Stimulated activated naive CD4-positive, alpha-beta T cell (primary cell): ENCODE measurements around the gene FPR1.
"Not testable (repeated sequence)": the region's sequence is repeated elsewhere in the genome, so short reads cannot be mapped to it uniquely, and the experiment has no call there.

Experiments
- DNase-seq, 6 experiments: peaks; one replicate each; lab custom pipeline; 2025; lab: John Stamatoyannopoulos, UW

Gene FPR1

DNA sequence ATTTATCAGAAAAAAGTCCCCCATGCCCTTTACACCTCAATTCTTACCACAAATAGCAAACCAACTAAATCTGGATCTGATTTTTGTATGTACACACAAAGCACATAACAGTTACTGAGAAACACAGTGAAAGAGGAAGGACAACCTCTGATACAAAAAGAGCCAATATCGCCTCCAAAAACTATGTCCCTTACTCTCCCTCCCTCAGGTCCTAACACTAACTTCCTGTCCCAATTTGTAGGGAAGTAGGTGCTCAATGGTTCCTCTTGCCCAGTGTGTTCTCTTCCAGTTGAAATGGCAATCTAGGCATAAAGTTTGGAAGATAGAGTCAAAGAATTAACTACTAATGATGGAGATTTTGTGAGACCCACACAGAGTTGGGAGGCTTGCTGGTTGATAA lies 27.5 kb upstream of the FPR1 start:
- DNase-seq: no peak

DNA sequence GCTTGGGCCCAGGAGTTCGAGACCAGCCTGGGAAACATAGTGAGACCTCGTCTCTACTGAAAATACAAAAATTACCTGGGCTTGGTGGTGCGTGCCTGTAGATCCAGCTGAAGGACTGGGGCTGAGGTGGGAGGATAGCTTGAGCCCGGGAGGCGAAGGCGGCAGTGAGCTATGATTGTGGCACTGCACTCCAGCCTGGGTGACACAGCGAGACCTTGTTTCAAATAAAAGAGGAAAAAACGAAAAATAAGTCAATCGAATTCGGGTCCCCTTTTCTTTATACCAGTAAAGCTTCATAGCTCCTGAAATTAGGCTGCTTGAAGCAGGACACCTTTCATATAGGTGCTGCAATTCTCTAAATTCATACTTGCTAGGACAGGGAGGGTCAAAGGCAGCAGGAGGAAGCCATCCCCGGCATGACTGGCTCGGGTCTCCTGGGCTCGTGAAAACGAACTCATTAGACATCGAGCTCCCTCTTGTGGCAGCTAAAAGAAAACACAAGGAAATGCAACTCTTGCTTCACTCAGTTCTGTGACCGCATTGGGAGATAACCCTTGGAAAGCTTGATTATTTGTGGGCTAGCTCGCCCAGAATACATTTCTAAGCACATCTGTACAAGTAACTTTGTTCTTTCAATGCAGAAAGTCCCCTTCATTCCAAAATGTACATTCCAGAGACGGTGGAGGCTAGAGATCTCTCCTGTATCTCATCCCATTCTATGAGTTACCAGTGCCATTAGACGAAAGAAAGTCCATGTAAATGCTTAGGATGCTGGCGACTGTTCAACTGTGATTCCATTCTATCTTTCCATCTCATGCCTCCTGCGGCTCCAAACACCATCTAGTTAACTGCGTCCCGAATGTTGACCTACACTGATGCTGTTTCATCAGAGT lies 26.1 kb upstream of the FPR1 start:
- peak; percentile 2 to 54 (median 12) for DNase-seq

DNA sequence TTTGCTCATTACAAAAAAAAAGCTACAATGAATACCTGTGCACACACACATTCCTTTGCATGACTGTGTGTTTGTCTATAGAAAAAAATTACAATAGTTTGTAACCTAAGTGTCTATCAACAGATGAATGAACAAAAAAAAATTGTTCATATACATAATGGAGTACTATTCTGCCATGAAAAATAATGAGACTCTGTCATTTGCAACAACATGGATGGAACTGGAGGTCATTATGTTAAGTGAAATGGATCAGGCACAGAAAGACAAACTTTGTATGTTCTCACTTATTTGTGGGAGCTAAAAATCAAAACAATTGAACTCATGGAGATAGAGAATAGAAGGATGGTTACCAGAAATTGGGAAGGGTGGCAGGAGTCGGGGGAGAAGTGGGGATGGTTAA lies 24.9 kb upstream of the FPR1 start:
- DNase-seq: not testable (repeated sequence)

DNA sequence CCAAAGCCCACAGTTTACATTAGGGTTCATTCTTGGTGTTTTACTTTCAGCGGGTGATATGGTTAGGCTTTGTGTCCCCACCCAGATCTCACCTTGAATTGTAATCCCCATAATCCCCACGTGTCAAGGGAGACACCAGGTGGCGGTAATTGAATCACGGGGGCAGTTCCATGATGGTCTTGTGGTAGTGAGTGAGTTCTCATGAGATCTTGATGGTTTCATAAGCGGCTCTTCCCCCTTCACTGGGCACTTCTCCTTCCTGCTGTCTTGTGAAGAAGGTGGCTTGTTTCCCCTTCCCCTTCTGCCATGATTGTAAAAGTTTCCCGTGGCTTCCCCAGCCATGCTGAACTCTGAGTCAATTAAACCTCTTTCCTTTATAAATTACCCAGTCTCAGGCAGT lies 21.3 kb upstream of the FPR1 start:
- DNase-seq: no peak

DNA sequence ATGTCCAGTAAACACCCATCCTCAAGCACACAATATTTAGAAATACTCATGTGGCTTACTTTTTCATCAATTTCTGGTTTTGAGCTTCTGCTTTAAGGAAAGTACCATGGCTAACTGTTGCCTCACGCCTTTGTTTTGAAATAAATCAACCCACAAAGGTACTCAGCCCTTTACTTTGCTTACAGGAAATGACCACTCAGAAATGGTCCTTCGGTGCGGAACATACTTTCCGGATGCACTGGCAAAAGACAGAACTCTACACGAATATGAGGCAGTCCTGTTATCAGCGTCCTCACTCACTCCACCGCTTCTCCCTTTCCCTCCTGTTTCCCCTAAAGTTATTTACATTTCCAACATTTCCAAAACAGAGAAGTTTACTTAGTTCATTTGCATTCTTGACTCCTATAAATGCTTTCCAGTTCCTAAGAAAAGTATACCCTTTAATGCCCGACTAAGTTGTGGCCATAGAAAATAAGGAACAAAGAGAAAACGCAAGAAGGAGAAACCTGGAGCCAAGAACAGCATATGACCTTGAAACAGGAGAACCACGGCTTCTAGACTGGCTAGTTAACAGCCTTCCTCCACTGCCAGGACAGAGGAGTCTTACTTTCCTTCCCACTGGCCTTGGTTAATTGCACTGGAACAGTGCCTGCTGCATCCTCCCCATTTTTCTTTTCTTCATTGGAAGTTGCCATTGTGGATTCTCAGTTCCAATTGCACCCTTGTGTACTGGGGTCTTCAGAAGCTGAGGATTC lies 19.9 kb upstream of the FPR1 start:
- DNase-seq: no peak

DNA sequence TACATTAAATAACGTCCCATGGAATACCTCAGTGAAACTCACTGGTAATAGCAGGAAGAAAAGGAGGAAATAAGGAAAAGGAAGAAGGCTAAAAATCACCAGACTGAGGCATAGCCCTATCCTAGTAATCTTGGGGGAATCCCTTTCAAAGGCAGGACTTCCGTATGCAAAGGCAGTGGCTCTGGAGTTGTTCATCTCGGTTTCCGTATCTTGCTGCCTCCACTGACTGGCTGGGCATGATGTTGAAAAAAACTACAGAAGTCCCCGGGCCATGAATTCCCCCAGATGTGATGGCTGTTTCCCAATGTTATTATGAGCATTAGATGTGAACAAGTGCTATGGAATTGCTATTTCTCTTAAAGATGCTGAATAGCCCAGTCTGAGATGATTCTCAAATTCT lies 14.8 kb upstream of the FPR1 start:
- no peak for DNase-seq

DNA sequence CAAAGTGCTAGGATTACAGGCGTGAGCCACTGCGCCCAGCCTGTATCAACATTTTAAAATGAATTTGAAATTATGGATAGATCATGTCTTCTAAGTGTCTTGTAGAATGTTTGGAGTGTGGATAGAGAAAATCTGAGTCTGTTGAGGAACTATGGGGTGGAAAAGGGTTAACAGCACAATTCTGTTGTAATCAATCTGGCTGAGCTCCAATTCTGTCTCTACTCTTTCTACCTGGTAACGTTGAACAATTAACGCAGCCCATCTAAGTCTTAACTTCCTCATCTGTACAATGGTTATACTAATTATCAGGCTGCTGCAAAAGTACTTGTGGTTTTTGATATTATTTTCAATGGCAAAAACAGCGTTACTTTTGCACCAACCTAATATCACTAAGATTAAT lies 13.4 kb upstream of the FPR1 start:
- no peak for DNase-seq

DNA sequence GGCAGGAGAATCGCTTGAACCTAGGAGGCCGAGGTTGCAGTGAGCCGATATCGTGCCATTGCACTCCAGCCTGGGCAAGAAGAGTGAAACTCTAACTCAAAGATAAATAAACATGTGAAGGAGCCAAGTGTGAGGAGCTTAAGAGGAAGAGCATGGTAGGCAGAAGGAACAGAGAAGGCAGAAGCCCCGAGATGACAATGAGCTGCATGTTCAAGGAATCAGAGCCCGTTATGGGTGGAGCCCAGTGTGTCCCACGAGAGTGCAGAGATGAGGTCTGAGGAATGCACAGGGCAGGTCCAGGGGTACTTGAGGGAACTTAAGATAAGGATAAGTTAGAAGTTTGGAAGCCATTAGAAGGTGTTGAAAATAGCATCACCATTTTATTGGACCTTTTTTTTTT lies 10.0 kb upstream of the FPR1 start:
- DNase-seq: no peak

DNA sequence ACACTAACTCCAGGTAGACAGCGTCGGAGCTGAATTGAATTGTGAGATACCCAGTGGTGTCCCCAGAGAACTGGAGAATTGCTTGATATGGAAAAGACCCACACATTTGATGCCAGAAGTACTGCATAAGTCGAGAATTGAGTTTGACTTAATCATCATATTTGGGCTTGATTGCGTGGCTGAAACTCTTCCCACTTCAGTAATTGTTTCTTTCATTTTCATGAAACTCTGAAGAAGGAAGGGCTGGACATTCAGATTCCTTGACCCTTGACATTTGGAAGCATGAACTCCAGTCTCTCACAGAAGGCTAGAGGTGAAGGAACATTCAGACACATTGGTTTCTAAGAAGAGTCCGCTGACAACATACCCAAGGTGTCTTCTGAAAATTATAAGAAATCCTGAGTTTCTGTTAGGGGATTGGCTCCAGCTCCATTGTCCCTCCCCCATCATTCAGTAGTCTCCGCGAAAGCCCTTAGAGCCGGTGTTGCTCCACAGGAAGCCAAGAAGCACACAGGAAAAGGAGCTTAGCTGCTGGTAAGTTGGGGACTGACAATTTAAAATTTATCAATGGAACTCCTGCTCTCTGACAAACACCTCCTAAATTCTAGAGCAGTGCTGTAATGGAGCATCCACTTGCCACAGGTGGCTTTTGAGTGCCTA lies 9.1 kb upstream of the FPR1 start, which contains the start of gene FPR2:
Gene FPR2 (plus strand): TSS at position 484 of the 660 bp plus-strand sequence. CDS start 7,479 bp downstream, outside the sequence.
- no peak for DNase-seq

DNA sequence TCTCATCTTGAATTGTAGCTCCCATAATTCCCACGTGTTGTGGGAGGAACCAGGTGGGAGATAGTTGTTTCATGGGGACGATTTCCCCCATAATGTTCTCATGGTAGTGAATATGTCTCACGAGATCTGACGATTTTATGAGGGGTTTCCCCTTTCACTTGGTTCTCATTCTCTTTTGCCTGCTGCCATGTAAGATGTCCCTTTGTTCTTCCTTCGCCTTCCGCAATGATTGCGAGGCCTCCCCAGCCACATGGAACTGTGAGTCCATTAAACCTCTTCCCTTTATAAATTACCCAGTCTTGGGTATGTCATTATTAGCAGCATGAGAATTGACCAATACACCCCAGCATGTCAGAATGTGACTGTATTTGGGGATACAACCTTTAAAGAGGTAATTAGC lies 3.9 kb upstream of the FPR1 start:
- no peak for DNase-seq

DNA sequence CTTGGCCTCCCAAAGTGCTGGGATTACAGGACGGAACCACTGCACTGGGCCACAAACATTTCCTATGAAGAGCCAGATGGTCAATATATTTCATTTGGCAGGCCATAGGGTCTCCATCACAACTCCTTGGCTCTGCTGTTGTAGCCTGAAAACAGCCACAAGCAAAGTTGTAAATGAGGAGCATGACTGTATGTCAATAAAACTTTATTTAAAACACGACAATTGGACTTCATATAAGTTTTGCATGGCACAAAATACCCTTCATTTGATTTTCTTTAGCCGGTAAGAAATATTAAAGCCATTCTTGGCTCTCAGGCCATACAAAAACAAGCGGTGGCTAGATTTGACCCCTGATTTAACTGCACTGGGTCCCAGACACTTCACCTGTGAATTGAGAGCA lies 3.1 kb upstream of the FPR1 start:
- DNase-seq: no peak

DNA sequence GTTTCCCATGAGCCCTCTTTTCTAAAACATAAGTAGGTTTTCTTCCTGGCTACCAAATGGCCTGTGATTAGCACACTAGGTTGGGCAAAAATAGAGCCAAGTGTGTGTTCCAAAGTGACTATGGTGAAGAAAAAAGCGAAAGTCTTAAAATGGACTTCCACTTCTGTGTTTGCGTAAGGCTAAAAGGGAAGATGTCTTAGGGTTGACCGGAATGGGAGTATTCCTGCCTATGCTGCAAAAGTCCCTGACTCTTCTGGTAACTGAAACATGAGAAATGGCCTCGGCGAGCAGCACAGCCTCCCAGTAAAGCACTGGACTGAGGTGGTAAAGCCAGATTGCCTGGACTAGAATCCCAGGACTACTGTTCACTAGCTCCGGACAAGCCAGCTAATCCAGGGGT lies 2.4 kb upstream of the FPR1 start:
- DNase-seq: no peak

DNA sequence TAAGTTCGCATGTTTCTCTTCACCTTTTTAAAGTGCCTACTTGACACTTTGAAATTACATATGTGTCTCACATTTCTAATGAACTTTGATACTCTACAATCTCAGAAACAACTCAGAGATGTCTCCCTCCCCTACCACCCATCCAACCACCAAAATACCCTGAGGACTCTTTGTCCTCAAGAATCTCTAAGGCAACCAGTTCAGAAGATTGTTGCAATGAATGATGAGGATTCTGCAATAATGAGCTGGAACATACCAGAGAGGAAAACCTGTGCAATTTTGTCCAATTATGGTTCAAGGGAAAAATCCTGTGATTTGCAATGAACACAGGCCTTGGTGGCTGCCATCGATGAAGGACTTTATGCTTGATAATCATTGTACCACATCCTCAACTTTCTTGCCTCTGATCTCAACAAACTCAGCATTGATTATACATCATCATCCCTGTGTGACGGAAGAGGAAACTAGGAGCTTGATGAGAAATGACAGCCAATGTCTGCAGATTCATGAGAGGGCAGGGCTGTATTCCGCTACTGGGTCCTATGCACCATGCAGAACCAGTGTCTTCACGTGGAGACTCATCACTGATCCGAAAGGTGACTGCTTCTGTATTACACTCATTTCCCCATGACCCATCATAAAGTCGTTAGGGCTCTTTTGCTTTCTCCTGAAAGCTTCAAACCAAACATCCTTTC lies 1.1 kb downstream of the FPR1 start:
- no peak for DNase-seq

DNA sequence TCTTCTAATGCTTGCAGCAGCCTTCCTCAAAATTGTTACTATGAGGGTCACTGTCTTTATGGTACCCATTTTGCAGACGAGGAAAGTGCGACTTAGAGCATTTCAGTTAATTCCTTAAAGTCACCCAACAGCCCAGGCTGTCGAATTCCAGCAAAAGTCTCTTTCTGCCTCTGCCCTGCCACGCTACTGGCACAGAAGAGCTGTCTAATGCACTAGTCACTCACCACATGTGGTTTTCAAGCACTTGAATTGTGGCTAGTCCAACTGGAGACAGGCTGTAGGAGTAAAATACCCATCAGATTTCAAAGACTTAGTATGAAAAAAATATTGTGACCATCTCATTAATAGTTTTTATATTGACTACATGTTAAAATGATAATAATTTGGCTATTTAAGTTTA lies 1.7 kb downstream of the FPR1 start:
- DNase-seq: no peak

DNA sequence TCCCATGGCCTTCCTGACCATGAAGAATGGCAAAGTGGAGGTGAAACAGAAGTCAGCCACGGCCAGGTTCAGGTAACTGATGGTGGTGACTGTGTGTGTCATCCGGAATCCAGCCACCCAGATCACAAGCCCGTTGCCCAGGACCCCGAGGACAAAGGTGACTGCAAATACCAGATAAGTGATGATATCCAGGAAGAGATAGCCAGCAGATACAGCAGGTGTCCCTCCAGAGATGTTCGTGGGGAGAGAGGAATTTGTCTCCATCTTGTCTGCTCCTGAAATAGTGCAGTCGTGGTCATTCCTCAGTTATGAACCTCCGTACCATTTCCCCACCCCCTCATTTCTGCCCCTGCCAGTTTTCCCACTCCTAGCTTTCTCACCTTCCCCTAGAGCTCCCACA lies 4.9 kb downstream of the FPR1 start:
- DNase-seq: no peak

DNA sequence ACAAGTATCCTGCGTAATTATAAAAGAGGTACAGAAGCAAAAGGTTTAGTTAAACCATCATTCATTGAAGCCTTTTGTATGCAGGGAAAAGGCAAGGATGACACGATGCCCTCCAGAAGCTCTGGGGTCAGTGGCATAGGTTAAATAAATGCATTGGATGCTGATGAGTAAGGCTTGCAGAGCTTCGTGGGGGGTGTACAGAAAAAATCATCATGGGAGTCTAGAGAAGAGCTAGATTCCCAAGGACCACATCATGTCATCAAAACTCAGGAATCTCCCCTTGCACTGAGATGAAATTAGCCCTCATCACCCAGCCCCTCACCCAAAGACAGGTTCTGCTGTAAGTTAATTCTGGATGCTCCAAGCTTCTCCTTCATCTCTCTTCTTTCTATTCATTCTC lies 8.3 kb downstream of the FPR1 start:
- DNase-seq: no peak

DNA sequence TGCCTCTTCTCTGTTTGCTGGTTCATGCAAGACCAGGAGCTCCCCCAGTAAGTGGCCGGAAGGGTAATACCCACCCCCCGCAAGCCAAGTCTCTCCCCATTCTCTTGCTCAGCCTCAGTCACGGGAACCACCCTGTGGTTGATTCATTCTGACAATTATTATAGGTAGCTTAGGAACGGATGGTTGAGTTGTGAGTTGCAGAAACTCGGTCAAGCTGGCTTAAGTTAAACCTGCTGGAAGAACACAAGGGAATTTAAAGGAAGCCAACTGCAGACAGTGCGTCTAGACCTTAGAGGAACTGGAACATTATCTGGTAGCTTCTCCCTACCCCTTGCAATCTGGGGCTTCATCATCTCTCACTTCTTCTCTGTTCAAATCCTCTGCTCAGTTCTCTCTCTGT lies 8.9 kb downstream of the FPR1 start:
- no peak for DNase-seq

DNA sequence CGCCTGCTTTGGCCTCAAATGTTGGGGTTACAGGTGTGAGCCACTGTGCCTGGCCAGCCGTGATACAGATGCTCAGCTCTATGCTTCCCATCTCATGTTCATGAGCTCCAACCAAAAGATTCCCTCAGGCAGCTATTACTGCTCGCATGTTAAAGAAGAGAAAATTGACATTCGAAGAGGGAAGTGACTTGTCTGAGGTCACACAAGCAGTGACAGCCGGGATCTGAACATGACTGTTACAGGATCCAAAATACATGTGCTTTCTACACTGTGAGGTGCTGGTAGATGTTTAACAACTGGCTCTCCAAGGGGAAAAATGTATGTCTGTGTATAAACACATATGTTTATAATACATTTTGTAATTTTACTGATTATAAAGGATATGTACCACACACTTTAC lies 11.3 kb downstream of the FPR1 start:
- no peak for DNase-seq

DNA sequence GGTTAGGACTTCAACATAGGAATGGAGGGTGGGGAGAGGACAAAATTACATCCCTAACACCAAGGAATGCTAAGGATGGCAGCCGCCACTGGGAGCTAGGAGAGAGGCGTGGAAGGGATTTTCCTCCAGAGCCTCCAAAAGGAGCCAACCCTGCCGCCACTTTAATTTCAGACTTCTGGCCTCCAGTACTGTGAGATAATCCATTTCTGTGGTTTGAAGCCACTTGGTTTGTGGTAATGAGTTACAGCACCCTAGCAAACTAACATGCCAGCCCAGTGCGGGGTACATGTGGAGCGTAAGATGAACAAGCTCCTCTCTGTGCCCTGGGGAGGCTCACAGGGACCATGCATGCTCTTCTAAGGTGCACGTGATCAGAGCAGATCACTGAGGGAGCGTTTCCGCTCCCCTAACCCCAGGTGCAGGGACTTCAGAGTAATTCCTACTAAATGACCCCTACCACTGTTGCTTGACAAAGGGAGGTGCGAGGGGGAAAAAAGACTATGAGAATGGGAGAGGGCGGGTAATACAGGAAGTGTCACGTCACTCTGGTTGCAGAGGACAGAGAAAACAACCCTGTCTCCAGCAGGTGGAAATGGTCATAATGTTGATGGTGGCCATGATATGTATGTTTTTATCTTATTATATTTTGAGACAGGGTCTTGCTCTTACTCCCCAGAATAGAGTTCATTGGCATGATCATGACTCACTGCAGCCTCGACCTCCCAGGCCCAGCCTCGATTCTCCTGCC lies 12.0 kb downstream of the FPR1 start:
- no peak for DNase-seq

DNA sequence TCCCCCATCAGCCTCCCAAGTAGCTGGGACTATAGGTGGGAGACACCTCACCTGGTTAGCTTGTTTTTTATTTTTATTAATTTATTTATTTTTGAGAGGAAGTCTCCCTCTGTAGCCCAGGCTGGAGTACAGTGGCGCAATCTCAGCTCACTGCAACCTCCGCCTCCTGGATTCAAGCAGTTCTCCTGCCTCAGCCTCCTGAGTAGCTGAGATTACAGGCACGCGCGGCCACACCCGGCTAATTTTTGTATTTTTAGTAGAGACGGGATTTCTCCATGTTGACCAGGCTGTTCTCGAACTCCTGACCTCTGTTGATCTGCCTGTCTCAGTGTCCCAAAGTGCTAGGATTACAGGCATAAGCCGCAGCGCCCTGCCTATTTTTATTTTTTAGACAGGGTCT lies 13.2 kb downstream of the FPR1 start:
- DNase-seq: not testable (repeated sequence)

DNA sequence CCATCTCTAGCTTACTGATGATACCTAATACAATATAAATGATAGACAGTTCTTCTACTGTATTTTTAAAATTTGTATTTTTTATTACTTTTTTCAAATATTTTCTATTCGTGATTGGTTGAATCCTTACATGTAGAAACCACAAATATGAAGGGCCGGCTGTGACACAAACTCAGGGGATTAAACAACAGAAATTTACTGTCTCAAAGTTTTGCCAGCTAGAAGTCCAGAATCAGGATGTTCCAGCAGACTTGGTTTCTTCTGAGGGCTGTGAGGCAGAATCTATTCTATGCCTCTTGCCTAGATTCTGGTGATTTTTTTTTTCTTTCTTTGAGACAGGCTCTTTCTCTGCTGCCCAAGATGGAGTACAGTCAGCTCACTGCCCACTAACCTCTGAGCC lies 13.8 kb downstream of the FPR1 start:
- no peak for DNase-seq
